Hematopoietic multipotent progenitor cell treated with erythropoietin and hydrocortisone succinate and interleukin-3 and kit ligand, for 6 days (in vitro differentiated cells): ENCODE results near the gene TENM4.

Experiments used
- DNase-seq: peaks from one replicate; pipeline ENCODE4 v3.0.0-alpha.2; 2015

Gene TENM4

GRCh38 chr11:79287952-79288351 lies 152.9 kb downstream of the TENM4 start:
- no peak for DNase-seq

- DNase-seq: no peak
Observed at GRCh38 chr11:79285756-79286155, 155.1 kb downstream of the TENM4 start.

DNA sequence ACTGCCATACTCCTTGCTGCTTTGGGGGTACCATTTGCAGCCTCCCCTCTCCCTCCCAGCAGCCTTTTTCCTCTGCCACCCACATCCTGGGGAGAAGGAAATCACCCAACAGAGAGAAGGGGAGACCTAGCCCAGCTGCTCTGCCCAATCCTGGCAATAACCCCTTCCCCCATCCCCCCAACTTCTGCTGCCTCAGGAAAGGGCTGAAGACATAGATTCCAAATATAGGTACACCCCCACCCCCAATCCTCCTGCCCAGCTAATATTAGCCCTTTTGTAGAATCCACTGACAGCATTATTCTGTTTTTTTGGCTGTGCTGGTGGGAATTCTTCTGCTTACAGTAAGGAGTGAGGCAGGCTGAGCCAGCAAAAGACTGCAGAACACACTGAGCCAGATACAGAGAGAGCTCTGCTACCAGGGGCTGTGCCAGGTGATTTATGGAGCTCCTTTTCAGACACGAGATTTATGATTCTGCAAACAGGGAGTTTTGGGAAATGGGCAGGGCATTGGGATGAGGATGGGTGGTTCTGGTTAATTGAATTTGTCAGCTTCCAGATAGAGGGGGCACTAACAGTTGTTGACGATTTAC lies 164.0 kb downstream of the TENM4 start:
- no peak for DNase-seq

GRCh38 chr11:79274636-79275331 lies 166.0 kb downstream of the TENM4 start:
- no peak for DNase-seq

- DNase-seq: no peak
Observed at GRCh38 chr11:79273781-79274180, 167.0 kb downstream of the TENM4 start.

- no peak for DNase-seq
Observed at GRCh38 chr11:79269611-79270307, 171.1 kb downstream of the TENM4 start.

- no peak for DNase-seq
Observed at GRCh38 chr11:79266396-79266795, 174.4 kb downstream of the TENM4 start.

GRCh38 chr11:79265756-79266322 lies 175.0 kb downstream of the TENM4 start:
- DNase-seq: no peak

- no peak for DNase-seq
Observed at GRCh38 chr11:79264284-79264683, 176.5 kb downstream of the TENM4 start.

- no peak for DNase-seq
Observed at GRCh38 chr11:79263001-79263400, 177.8 kb downstream of the TENM4 start.

- DNase-seq: no peak
Observed at GRCh38 chr11:79262221-79262620, 178.6 kb downstream of the TENM4 start.

GRCh38 chr11:79261684-79262083 lies 179.1 kb downstream of the TENM4 start:
- no peak for DNase-seq

GRCh38 chr11:79259800-79260199 lies 181.0 kb downstream of the TENM4 start:
- DNase-seq: no peak

- DNase-seq: no peak
Observed at GRCh38 chr11:79258576-79258975, 182.3 kb downstream of the TENM4 start.

- no peak for DNase-seq
Observed at GRCh38 chr11:79255965-79256364, 184.9 kb downstream of the TENM4 start.

DNA sequence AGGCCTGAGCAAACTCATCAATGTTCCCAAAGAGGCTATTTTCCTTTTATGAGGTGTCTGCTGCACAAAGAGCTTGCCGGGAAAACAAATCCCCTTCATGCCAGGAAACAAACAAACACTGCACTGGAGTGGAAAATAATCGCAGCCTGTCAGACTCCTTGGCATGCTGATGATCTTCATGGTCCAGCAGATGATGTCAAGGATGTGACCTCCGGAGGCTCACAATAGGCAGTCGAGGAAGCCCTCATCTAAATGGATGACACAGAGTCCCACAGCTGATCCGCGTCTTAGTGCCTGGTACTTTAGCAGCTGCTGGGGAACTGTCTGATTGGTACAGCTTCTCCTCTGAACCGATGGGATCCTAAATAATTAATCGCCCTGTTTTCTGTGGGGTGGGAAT lies 187.6 kb downstream of the TENM4 start:
- DNase-seq: no peak

DNA sequence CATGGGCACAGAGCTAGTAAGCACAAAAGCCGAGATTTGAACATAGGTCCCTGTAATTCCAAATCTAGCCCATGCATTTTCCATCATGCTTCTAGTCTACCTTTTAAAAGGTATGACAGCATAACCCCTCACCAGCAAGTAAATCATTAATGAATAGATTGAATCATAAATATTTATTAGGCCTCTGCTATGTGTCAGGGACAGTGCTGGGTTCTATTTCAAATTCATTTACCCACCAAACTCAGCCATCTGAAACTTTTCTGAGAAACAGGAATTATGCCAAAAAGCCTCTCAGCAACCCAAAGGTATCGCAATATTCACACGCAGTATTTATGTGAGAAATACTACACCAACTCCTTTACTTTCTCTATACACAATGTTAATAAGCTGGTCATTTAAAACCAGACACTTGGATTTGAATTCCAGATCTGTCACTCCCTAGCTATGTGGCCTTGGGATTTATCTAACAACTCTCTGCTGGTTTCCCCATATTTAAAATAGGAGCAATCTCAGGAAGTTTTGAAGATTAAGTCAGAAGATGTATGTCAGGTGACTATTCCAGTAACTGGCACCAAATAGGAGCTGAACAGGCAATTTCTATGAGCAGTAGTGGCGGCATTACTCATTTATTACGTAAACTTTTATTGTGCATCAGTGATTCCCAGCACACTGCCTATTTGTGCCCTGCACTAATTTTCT lies 191.4 kb downstream of the TENM4 start:
- no peak for DNase-seq

DNA sequence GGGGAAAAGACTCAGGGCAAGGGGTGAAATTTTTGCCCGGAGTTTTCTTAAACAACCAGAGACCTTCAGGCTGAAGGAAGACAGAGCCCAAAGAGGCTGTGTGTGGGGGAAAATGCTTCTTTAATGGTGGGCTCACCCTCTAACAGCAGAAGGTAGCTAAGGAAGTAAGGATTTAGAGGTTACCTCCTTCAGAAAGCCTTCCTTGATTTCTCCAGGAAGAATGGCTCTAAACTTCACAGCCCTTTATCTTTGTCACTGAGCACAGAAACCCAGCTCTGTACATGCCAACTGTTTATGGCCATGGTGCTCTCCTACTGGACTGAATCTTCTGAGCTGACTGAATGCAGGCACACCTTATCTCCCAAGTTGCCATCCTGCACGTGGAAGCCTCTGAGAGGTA lies 196.0 kb downstream of the TENM4 start:
- DNase-seq: no peak

DNA sequence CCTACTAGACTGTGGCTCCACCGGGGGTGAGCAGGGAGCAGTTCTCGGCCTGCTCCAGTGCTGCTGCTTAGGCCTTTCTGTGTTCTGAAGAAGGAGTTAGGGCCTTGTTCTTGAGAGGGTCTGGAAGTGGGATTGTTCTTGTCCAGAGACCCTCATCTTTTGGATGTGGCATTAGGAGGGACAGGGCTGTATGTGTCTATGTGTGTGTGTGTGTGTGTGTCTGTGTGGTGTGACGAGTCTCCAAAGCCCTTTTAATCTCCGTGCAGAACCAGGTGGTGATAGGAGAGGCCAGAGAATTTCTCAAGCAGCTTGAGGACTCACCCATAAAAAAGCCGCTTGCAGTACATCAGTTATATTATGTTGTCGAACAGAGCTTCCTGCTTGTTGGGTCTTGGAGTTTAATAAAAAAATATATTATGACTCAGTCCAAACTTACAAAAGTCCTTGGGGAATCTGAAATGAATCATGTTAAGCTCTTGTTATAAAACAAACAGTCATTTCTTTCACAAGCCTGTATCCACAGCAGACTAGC lies 196.5 kb downstream of the TENM4 start:
- DNase-seq: no peak

DNA sequence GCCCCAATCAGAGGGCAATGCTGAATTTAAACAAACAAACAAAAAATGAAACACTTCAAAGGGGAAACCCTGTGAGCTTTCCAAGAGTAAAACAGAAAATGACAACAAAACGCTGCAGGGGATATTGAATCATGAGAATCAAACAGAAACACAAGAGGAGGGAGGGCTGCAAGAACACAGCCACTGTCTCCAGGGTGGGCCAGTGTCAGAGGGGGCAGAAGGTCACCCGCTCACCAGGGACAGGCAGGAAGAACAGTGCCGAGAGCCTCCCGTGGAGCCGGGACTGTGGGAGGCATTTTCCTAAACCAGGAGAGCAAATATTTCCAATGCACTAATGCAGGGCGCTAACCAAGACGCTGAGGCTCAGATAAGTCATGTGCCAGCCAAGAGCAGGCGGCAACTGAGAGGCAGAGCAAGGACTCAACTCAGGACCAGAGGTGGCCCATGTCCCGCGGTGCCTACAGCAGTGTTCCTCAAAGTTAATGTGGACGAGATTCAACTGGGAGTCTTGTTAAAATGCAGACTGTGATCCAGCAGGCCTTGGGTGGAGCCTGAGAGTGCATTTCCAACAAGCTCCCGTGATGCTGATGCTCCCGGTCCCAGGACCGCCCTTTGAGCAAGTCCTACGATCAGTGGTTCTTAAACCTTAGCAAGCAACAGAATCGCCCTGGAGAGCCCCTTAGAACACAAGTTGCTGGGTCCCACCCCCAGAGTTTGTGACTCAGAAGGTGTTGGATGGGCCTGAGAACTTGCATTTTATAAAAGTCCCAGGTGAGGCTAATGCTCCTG lies 197.2 kb downstream of the TENM4 start:
- DNase-seq: no peak

DNA sequence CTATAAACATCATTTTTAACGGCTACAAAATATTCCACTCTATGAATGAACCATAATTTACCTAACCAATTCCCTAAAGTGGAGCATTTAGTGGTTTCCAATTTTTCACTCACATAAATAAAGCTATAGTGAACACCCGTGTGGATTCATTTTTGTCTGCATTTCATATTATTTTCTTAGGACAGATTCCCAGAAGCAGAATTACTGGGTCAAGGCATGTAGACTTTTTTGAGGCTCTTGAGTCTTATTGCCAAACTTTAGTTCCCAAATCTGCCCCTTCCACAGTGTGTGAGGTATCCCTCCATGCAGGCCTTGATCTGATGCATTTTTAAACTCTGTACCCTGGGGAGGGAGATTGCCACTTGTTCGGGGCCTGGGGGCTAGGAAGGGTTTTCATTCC lies 198.2 kb downstream of the TENM4 start:
- no peak for DNase-seq

- no peak for DNase-seq
Observed at GRCh38 chr11:79241852-79242241, 199.0 kb downstream of the TENM4 start.
